ENCODE results near the gene ADGRD1. TPM values are rescaled to one million over a fixed set of nuclear protein-coding genes. Genes with fewer than 3 reads are reported as not detected.

ADGRD1 gene
- polyA plus RNA-seq, 3 donors = 4.7 to 17.9 (median 4.9) TPM

- 85% methylated on average over 3 of the region's 6 CpGs for WGBS (ENCODE audit: insufficient coverage)
These were observed 94.9 kb downstream of the ADGRD1 start for GRCh38 chr12:131048611-131048990.

GRCh38 chr12:131049002-131049401 is 95.3 kb downstream of the ADGRD1 start:
- H2AFZ ChIP-seq (ENCODE audit: insufficient read depth, low read depth, low read length, poor library complexity, severe bottlenecking) = no peak overlapping the region
- no peaks in the 10 kb centered on the region for H3K79me2 ChIP-seq (ENCODE audit: insufficient read depth, low read length)
- DNase-seq = no peak
- H3K27ac Mint-ChIP-seq = peak overlapping the region in 1 of 7 donors; percentile 82
- no peak overlapping the region for H3K9ac ChIP-seq (ENCODE audit: insufficient read depth, low read length, poor library complexity, severe bottlenecking)
- no peak overlapping the region for H3K27ac ChIP-seq (ENCODE audit: low read depth in 1 of 2, low read length in 2 of 2)
- peaks cover 31% of the 10 kb centered on the region for H4K20me1 ChIP-seq (ENCODE audit: insufficient read depth, low read length)
- TF ChIP-seq CTCF (IDR thresholded peaks at IDR 0.05) = no peak
- intact Hi-C loops (cut with micrococcal nuclease) = no loop called here
- H3K27me3 ChIP-seq (ENCODE audit: control insufficient read depth in 2 of 2, insufficient read depth in 2 of 2, low read length in 2 of 2) = no peaks in the 10 kb centered on the region
- H3K4me3 ChIP-seq (replicated peaks in 1 of 3; ENCODE audit: low read depth in 2 of 3, low read length in 3 of 3) = no peak overlapping the region
- H3K27me3 Mint-ChIP-seq (ENCODE audit: low read depth in 3 of 3) = peaks cover 5 to 7% (median 6%) of the 10 kb centered on the region in 3 donors
- H3K9me3 Mint-ChIP-seq = peaks cover 0 to 3% (median 2%) of the 10 kb centered on the region in 7 donors
- WGBS (ENCODE audit: insufficient coverage) = 97% methylated on average over 11 of the region's 11 CpGs
- H3K4me1 Mint-ChIP-seq = peaks cover 17% of the 10 kb centered on the region
- H3K36me3 Mint-ChIP-seq = peaks cover 0 to 1% of the 10 kb centered on the region in 2 donors
- peaks cover 0 to 16% of the 10 kb centered on the region in 2 donors for H3K4me1 ChIP-seq (ENCODE audit: control insufficient read depth in 1 of 2, insufficient read depth in 2 of 2, low read length in 2 of 2)
- H3K36me3 ChIP-seq (replicated peaks in 1 of 2; ENCODE audit: control insufficient read depth in 1 of 2, insufficient read depth in 2 of 2, low read length in 2 of 2) = no peaks in the 10 kb centered on the region
- H3K4me2 ChIP-seq (replicated peaks; ENCODE audit: extremely low read depth, low read length, poor library complexity, severe bottlenecking) = no peak overlapping the region
- no peaks in the 10 kb centered on the region for H3K9me3 ChIP-seq (replicated peaks in 1 of 2; ENCODE audit: control insufficient read depth in 1 of 2, insufficient read depth in 1 of 2, low read length in 2 of 2)
- H3K4me3 Mint-ChIP-seq = no peak overlapping the region

More at GRCh38 chr12:131048611-131048990, 94.9 kb downstream of the ADGRD1 start:
- no peaks in the 10 kb centered on the region for H3K27me3 ChIP-seq (ENCODE audit: control insufficient read depth in 2 of 2, insufficient read depth in 2 of 2, low read length in 2 of 2)
- H3K4me1 Mint-ChIP-seq = peaks cover 17% of the 10 kb centered on the region
- H3K36me3 ChIP-seq (replicated peaks in 1 of 2; ENCODE audit: control insufficient read depth in 1 of 2, insufficient read depth in 2 of 2, low read length in 2 of 2) = no peaks in the 10 kb centered on the region
- H3K9me3 ChIP-seq (replicated peaks in 1 of 2; ENCODE audit: control insufficient read depth in 1 of 2, insufficient read depth in 1 of 2, low read length in 2 of 2) = no peaks in the 10 kb centered on the region
- peaks cover 30% of the 10 kb centered on the region for H4K20me1 ChIP-seq (ENCODE audit: insufficient read depth, low read length)
- H3K4me1 ChIP-seq (ENCODE audit: control insufficient read depth in 1 of 2, insufficient read depth in 2 of 2, low read length in 2 of 2) = peaks cover 0 to 16% of the 10 kb centered on the region in 2 donors
- peak overlapping the region in 1 of 7 donors; percentile 28 for H3K27ac Mint-ChIP-seq
- no peaks in the 10 kb centered on the region for H3K79me2 ChIP-seq (ENCODE audit: insufficient read depth, low read length)
- peaks cover 3 to 7% (median 6%) of the 10 kb centered on the region in 3 donors for H3K27me3 Mint-ChIP-seq (ENCODE audit: low read depth in 3 of 3)
- H3K4me3 ChIP-seq (replicated peaks in 1 of 3; ENCODE audit: low read depth in 2 of 3, low read length in 3 of 3) = no peak overlapping the region
- H3K9ac ChIP-seq (ENCODE audit: insufficient read depth, low read length, poor library complexity, severe bottlenecking) = no peak overlapping the region
- H3K36me3 Mint-ChIP-seq = peaks cover 0 to 1% of the 10 kb centered on the region in 2 donors
- H3K4me2 ChIP-seq (replicated peaks; ENCODE audit: extremely low read depth, low read length, poor library complexity, severe bottlenecking) = no peak overlapping the region
- intact Hi-C loops (cut with micrococcal nuclease) = no loop called here
- no peak for DNase-seq
- no peak overlapping the region for H3K4me3 Mint-ChIP-seq
- H2AFZ ChIP-seq (ENCODE audit: insufficient read depth, low read depth, low read length, poor library complexity, severe bottlenecking) = no peak overlapping the region
- H3K9me3 Mint-ChIP-seq = peaks cover 0 to 3% (median 2%) of the 10 kb centered on the region in 7 donors
- no peak overlapping the region for H3K27ac ChIP-seq (ENCODE audit: low read depth in 1 of 2, low read length in 2 of 2)
- TF ChIP-seq CTCF (IDR thresholded peaks at IDR 0.05) = no peak
